Uterus (tissue), 4 donors: ENCODE measurements around the gene NABP1. TPM values are rescaled to one million over a fixed set of nuclear protein-coding genes. Genes with fewer than 3 reads are reported as not detected.

Experiments
- DNase-seq, 2 donors: peaks; one replicate each; pipeline ENCODE4 v3.0.0-alpha.2; 2019 to 2020
- H3K27ac ChIP-seq, 2 donors: fragments of 200-600 bp; sonication (generic); 1 replicate in 1 of 2; 2 replicates in 1 of 2; pipeline ENCODE4 v1.5.1; 2016 to 2018
- H3K27me3 ChIP-seq, 2 donors: fragments of 200-600 bp; sonication (generic); one replicate each; pipeline ENCODE4 v1.5.1; 2018 to 2019; ENCODE audit warnings: control low read depth in 1 of 2
- H3K36me3 ChIP-seq, 2 donors: fragments of 200-600 bp; sonication (generic); one replicate each; pipeline ENCODE4 v1.5.1; 2019; ENCODE audit warnings: control low read depth in 1 of 2
- H3K4me1 ChIP-seq, 2 donors: fragments of 200-600 bp; sonication (generic); one replicate each; pipeline ENCODE4 v1.5.1; 2018 to 2019; ENCODE audit warnings: control low read depth in 1 of 2
- H3K4me3 ChIP-seq, 2 donors: fragments of 200-600 bp; sonication (generic); 1 replicate in 1 of 2; 2 replicates in 1 of 2; pipeline ENCODE4 v1.5.1; 2018 to 2019; ENCODE audit warnings: mild to moderate bottlenecking in 1 of 2
- H3K9me3 ChIP-seq, 2 donors: fragments of 200-600 bp; sonication (generic); one replicate each; pipeline ENCODE4 v1.5.1; 2019; ENCODE audit warnings: control low read depth in 1 of 2
- CTCF ChIP-seq, 4 experiments: fragments of 200-600 bp in 2 of 4; fragments of 450-650 bp in 2 of 4; sonication (generic) in 2 of 4; IDR thresholded peaks; one replicate each; pipeline ENCODE4 v1.5.1; 2016 to 2019; ENCODE audit warnings: antibody characterized with exemption in 4 of 4, mild to moderate bottlenecking in 2 of 4, moderate library complexity in 1 of 4
- POLR2A ChIP-seq, 2 donors: fragments of 450-650 bp; IDR thresholded peaks; one replicate each; pipeline ENCODE4 v1.6.1; 2016; ENCODE audit warnings: antibody characterized with exemption in 2 of 2, mild to moderate bottlenecking in 1 of 2, moderate library complexity in 1 of 2
- intact Hi-C: fragments of 100-400 bp; cut with DNase I; formaldehyde crosslinking; loops from one replicate; pipeline ENCODE4 v1.15.1; 2023; ENCODE audit warnings: low total_unique reads
- total RNA-seq, 4 donors: library from RNA; depleted of rRNA in 3 of 4; stranded (reverse); fragments of >200 nt in 3 of 4; gene quantifications; one replicate each; pipeline versions ENCODE4 v1.1.0 to v1.2.4, GENCODE V29; 2014 to 2023
- donor health status: DM: yes; HTN: yes; CAD: no.

The NABP1 gene
- total RNA-seq, 4 donors from 2014 or later, result 2.3 to 43.3 (median 22.2) TPM

GRCh38 chr2:191719261-191719660 lies 41.3 kb downstream of the NABP1 start:
- H3K4me3 ChIP-seq, result no peak overlapping the region
- H3K36me3 ChIP-seq, result no peaks in the 10 kb centered on the region
- H3K27ac ChIP-seq, result no peak overlapping the region
- TF ChIP-seq CTCF (IDR thresholded peaks at IDR 0.05) (no peak), POLR2A (IDR thresholded peaks at IDR 0.05) (no peak)
- DNase-seq, result no peak
- H3K9me3 ChIP-seq, result no peaks in the 10 kb centered on the region
- H3K4me1 ChIP-seq, result no peaks in the 10 kb centered on the region
- H3K27me3 ChIP-seq, result no peaks in the 10 kb centered on the region
- intact Hi-C loops, result no loop called here

- no peak for DNase-seq
- no peak for TF ChIP-seq CTCF (IDR thresholded peaks at IDR 0.05)
- TF ChIP-seq POLR2A (IDR thresholded peaks at IDR 0.05), result no peak
- Histone ChIP-seq H3K27me3 (no peaks in the 10 kb centered on the region), H3K4me3 (no peak overlapping the region), H3K36me3 (no peaks in the 10 kb centered on the region), H3K4me1 (no peaks in the 10 kb centered on the region), H3K9me3 (no peaks in the 10 kb centered on the region), H3K27ac (no peak overlapping the region)
- intact Hi-C loops, result no loop called here
Measured at GRCh38 chr2:191719938-191720337, 42.0 kb downstream of the NABP1 start.

- H3K27me3 ChIP-seq, result no peaks in the 10 kb centered on the region
- no peak overlapping the region for H3K4me3 ChIP-seq
- no peaks in the 10 kb centered on the region for H3K9me3 ChIP-seq
- no peak for DNase-seq
- TF ChIP-seq CTCF (IDR thresholded peaks at IDR 0.05), result no peak
- no peak for TF ChIP-seq POLR2A (IDR thresholded peaks at IDR 0.05)
- intact Hi-C loops, result no loop called here
- H3K36me3 ChIP-seq, result no peaks in the 10 kb centered on the region
- H3K4me1 ChIP-seq, result no peaks in the 10 kb centered on the region
- H3K27ac ChIP-seq, result no peak overlapping the region
Measured at GRCh38 chr2:191721331-191721730, 43.4 kb downstream of the NABP1 start.

- Histone ChIP-seq H3K27me3 (no peaks in the 10 kb centered on the region), H3K36me3 (no peaks in the 10 kb centered on the region), H3K4me3 (no peak overlapping the region), H3K4me1 (no peaks in the 10 kb centered on the region), H3K9me3 (no peaks in the 10 kb centered on the region), H3K27ac (no peak overlapping the region)
- no peak for DNase-seq
- no peak for TF ChIP-seq POLR2A (IDR thresholded peaks at IDR 0.05)
- no peak for TF ChIP-seq CTCF (IDR thresholded peaks at IDR 0.05)
- intact Hi-C loops, result no loop called here
Measured at GRCh38 chr2:191724015-191724414, 46.1 kb downstream of the NABP1 start.

GRCh38 chr2:191728750-191729624 lies 51.1 kb downstream of the NABP1 start:
- intact Hi-C loops, result no loop called here
- no peak overlapping the region for H3K27ac ChIP-seq
- H3K36me3 ChIP-seq, result no peaks in the 10 kb centered on the region
- no peaks in the 10 kb centered on the region for H3K27me3 ChIP-seq
- no peak for TF ChIP-seq POLR2A (IDR thresholded peaks at IDR 0.05)
- no peak for TF ChIP-seq CTCF (IDR thresholded peaks at IDR 0.05)
- H3K9me3 ChIP-seq, result no peaks in the 10 kb centered on the region
- H3K4me3 ChIP-seq, result no peak overlapping the region
- H3K4me1 ChIP-seq, result no peaks in the 10 kb centered on the region
- no peak for DNase-seq
